ENCODE results near the gene FXN.
"Not testable (repeated sequence)": the region's sequence is repeated elsewhere in the genome, so short reads cannot be mapped to it uniquely, and the experiment has no call there.

Gene FXN

DNA sequence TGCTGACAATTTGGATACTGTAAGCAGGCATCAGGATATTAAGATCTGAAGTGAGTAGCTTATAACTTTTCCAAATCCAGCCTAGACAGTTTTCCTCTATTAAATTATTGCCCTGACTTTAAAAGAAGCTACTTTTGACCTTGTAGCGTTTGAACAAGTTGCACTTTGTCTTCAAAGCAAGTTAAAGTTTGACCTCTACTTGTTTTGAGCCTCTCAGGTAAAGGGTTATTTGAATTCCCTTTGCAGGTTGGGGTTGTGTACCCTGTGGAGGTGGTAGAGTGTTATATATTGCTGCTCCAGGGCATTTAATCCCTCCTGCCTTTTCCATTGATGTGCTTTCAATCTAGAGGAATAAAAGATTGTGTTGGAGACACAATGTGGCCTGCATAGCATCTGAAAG, 30.1 kb downstream of the FXN start:
- H3K4me3 ChIP-seq (ENCODE audit: low read depth, low read length), result no peak overlapping the region

DNA sequence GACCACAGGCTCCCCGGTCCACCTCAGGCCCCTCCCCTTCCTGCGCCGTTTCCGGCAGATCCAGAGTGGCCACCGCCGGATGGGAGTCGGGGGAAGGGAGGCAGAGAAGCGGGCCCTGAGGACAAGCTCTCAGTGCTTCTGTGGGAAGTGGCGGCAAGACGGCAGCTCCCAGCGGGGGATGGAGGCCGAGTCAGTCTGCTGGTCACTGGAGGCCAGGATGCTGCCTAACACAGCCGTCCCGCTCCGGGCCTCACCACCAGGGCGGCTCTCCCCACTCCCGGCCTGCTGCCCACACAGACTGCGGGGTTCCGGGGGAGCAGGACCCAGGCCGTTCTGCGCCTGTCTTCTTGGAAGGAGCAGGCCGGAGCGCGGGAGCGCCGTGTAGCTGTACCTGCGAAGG, 31.4 kb downstream of the FXN start:
- no peak overlapping the region for H3K4me3 ChIP-seq (ENCODE audit: low read depth, low read length)

- no peak overlapping the region for H3K4me3 ChIP-seq (ENCODE audit: low read depth, low read length)
Measured at GRCh38 chr9:69070201-69070600, 34.6 kb downstream of the FXN start.

- no peak overlapping the region for H3K4me3 ChIP-seq (ENCODE audit: low read depth, low read length)
Measured at GRCh38 chr9:69071059-69071458, 35.5 kb downstream of the FXN start.

- no peak overlapping the region for H3K4me3 ChIP-seq (ENCODE audit: low read depth, low read length)
Measured at GRCh38 chr9:69073103-69073502, 37.6 kb downstream of the FXN start.

- no peak overlapping the region for H3K4me3 ChIP-seq (ENCODE audit: low read depth, low read length)
Measured at GRCh38 chr9:69074801-69075200, 39.2 kb downstream of the FXN start.

- no peak overlapping the region for H3K4me3 ChIP-seq (ENCODE audit: low read depth, low read length)
Measured at GRCh38 chr9:69076550-69076949, 41.0 kb downstream of the FXN start.

GRCh38 chr9:69078069-69078468, 42.5 kb downstream of the FXN start:
- H3K4me3 ChIP-seq (ENCODE audit: low read depth, low read length), result no peak overlapping the region

DNA sequence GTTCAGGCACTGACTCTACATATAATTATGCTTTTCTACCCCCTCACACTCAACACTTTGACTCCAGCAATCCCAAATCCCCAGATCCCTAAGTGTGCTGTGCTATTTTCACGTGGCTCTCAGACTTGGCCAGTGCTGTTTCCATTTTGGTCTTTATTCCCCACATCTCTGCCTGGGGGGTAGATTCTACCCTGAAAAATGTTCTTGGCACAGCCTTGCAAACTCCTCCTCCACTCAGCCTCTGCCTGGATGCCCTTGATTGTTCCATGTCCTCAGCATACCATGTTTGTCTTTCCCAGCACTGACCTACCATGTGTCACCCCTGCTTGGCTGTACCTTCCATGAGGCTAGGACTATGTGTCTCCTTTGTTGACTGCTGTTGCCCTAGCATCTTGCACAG, 43.0 kb downstream of the FXN start:
- no peak overlapping the region for H3K4me3 ChIP-seq (ENCODE audit: low read depth, low read length)

DNA sequence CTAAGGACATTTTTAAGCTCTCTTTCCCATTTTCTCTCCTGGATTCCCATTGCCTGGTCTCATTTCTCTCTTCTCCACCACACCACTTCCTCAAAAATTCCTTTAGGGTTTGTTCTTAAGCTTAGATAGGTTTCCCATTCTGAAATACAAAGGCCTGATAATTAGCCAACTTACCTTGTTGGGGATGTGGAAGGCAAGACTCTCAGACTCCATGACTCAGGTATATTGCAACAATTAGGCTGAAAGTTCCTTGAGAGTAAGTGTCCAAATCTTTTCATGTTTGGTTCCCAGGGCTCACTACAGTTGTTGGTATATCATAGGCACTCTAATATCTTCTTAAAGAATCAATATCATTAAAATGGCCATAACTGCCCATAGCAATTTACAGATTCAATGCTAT, 43.6 kb downstream of the FXN start:
- no peak overlapping the region for H3K4me3 ChIP-seq (ENCODE audit: low read depth, low read length)

GRCh38 chr9:69081261-69081660, 45.7 kb downstream of the FXN start:
- no peak overlapping the region for H3K4me3 ChIP-seq (ENCODE audit: low read depth, low read length)

DNA sequence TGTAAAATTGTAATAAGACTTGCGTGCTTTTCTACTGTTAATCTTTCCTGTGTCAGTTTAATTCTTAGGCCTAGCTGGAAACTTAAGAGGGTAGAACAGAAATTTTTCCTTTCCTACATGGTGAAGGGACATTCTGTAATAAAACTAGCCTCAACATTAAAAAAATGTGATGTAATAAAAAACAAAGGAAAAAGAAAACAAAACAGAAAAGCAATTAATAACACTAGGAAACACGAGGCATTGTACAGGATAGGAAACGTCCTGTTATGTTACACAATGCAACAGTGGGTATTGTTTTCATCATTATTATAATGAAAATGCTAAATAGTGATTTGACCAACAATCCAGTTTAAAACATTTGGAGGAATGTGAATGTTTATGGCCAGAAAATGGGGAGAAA, 47.8 kb downstream of the FXN start:
- no peak overlapping the region for H3K4me3 ChIP-seq (ENCODE audit: low read depth, low read length)

GRCh38 chr9:69085569-69086283, 50.2 kb downstream of the FXN start:
- no peak overlapping the region for H3K4me3 ChIP-seq (ENCODE audit: low read depth, low read length)

- H3K4me3 ChIP-seq (ENCODE audit: low read depth, low read length), result no peak overlapping the region
Measured at GRCh38 chr9:69086312-69086711, 50.8 kb downstream of the FXN start.

DNA sequence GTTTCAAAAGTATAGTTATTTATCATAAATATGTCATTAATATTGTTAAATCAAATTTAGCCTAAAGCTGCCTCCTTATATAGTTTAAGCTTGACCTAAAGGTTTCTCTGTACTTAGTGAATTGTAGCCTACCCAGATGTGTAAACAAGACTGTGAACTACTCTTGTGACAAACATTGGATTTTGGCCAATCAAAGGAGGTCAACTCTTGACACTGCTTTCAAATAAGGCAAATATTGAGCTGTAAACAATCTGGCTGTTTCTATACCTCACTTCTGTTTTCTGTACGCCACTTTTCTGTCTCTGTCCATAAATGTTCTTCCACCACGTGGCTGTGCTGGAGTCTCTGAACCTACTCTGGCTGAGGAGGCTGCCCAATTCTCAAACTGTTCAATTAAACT, 51.2 kb downstream of the FXN start:
- no peak overlapping the region for H3K4me3 ChIP-seq (ENCODE audit: low read depth, low read length)

- no peak overlapping the region for H3K4me3 ChIP-seq (ENCODE audit: low read depth, low read length)
Measured at GRCh38 chr9:69089082-69089481, 53.5 kb downstream of the FXN start.

- no peak overlapping the region for H3K4me3 ChIP-seq (ENCODE audit: low read depth, low read length)
Measured at GRCh38 chr9:69089491-69089890, 53.9 kb downstream of the FXN start.

- H3K4me3 ChIP-seq (ENCODE audit: low read depth, low read length), result peak overlapping the region; percentile 1
Measured at GRCh38 chr9:69090140-69090750, 54.7 kb downstream of the FXN start.

DNA sequence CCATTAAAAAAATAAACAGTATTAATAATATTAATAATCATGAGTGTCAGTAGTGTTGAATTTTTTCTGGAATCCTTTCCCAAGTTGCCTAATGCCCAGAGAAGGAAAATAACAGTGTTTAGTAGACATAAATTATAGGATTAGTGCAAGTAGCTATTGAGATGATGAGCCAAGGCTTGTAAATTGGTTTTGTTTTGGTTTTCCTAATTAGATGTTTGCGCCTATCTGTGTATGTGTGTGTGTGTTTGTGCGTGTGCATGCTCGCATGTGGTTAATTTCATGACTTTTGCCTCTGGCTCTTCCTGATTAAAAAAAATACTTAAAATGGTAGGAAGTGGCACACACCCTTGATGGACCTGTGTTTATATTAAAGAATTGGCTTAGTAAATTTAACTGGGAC, 55.4 kb downstream of the FXN start:
- no peak overlapping the region for H3K4me3 ChIP-seq (ENCODE audit: low read depth, low read length)

DNA sequence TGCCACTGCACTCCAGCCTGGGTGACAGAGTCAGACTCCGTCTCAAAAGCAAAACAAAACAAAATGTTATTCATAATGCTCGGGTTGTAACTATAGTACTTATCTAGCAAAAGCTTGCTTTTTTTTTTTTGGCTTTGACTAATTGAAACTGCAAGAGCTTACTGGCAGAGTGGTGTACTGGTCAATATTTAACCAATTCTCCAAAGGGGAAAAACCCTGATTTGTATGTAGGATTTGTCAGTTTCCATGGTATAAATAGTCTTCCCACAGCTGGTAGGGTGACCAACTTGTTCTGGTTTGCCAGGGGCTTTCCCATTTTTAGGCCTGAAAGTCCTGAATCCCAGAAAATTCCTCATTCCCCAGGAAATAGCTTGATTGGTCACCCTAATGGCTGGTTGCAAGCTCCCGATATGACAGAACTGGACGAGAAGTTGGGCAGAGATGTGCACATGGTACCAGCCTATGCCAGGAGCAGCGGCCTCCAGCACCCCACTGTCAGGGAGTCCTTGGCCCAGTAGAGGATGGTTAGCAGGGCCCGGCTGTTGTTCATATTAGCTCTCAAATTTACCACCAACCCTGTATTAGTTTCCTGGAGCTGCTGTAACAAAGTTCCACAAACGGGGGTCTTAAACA, 58.0 kb downstream of the FXN start:
- H3K4me3 ChIP-seq (ENCODE audit: low read depth, low read length), result no peak overlapping the region

- H3K4me3 ChIP-seq (ENCODE audit: low read depth, low read length), result not testable (repeated sequence)
Measured at GRCh38 chr9:69094361-69095135, 59.0 kb downstream of the FXN start.

GRCh38 chr9:69097064-69097463, 61.5 kb downstream of the FXN start:
- no peak overlapping the region for H3K4me3 ChIP-seq (ENCODE audit: low read depth, low read length)

Data from iPS-11a (cell line).